ENCODE results near the gene IWS1. TPM values are rescaled to one million over a fixed set of nuclear protein-coding genes. Genes with fewer than 3 reads are reported as not detected.

The IWS1 gene
- total RNA-seq, 1 experiment from 2014 or later, result 46.6 TPM

DNA sequence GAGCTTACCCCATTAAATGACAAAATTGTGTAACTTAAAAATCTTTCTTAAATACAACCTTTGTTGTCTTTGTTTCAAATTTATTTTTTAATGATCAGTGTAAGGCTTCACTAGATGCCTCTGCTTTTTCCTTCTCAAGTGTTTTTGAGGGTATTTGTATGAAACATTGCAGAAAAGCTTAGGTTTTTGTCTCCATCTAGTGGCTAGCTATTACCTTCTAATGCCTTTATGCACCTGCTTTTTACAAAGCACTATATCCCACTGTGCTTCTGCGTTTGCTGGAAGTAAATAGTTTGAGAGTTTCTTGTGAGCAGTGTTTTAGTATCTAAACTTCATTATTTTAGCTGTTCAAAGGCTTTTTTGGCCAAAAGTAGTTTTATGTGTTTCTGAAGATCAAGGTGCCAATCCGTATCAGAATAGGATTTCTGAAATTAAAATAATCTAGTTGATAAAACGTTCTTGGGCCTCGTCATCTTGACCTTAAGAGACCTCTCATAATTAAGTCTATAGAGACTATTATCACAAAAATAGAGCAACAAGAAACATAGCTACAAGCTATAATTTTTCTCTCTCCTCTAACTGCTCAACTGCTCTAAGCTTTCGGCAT, 47.0 kb downstream of the IWS1 start (continued):
- TF ChIP-seq POLR2A (IDR thresholded peaks at IDR 0.05; ENCODE audit: borderline replicate concordance, extremely low read depth, insufficient read depth, insufficient read length) (no peak), EGR1 (IDR thresholded peaks at IDR 0.05; ENCODE audit: low read depth) (no peak), CEBPB (IDR thresholded peaks at IDR 0.05; ENCODE audit: low read depth) (no peak), YY1 (IDR thresholded peaks at IDR 0.05; ENCODE audit: extremely low read depth, insufficient replicate concordance, low read depth, low read length) (no peak), ZFX (IDR thresholded peaks at IDR 0.05) (no peak), RAD21 (IDR thresholded peaks at IDR 0.05; ENCODE audit: low read depth) (peak; percentile 81), SP1 (IDR thresholded peaks at IDR 0.05; ENCODE audit: low read depth) (no peak), JUND (IDR thresholded peaks at IDR 0.05) (no peak; the same call in 1 of the 2 replicates)
- TF ChIP-seq, protein P1, sequence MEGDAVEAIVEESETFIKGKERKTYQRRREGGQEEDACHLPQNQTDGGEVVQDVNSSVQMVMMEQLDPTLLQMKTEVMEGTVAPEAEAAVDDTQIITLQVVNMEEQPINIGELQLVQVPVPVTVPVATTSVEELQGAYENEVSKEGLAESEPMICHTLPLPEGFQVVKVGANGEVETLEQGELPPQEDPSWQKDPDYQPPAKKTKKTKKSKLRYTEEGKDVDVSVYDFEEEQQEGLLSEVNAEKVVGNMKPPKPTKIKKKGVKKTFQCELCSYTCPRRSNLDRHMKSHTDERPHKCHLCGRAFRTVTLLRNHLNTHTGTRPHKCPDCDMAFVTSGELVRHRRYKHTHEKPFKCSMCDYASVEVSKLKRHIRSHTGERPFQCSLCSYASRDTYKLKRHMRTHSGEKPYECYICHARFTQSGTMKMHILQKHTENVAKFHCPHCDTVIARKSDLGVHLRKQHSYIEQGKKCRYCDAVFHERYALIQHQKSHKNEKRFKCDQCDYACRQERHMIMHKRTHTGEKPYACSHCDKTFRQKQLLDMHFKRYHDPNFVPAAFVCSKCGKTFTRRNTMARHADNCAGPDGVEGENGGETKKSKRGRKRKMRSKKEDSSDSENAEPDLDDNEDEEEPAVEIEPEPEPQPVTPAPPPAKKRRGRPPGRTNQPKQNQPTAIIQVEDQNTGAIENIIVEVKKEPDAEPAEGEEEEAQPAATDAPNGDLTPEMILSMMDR (IDR thresholded peaks at IDR 0.05 in 2 of 3, conservative IDR thresholded peaks at IDR 0.05 in 1 of 3; ENCODE audit: borderline replicate concordance in 1 of 3, insufficient read depth in 1 of 3, low read depth in 2 of 3, low read length in 2 of 3), result peak; percentile 67 to 86 (median 72)
- TF ChIP-seq, protein P2, sequence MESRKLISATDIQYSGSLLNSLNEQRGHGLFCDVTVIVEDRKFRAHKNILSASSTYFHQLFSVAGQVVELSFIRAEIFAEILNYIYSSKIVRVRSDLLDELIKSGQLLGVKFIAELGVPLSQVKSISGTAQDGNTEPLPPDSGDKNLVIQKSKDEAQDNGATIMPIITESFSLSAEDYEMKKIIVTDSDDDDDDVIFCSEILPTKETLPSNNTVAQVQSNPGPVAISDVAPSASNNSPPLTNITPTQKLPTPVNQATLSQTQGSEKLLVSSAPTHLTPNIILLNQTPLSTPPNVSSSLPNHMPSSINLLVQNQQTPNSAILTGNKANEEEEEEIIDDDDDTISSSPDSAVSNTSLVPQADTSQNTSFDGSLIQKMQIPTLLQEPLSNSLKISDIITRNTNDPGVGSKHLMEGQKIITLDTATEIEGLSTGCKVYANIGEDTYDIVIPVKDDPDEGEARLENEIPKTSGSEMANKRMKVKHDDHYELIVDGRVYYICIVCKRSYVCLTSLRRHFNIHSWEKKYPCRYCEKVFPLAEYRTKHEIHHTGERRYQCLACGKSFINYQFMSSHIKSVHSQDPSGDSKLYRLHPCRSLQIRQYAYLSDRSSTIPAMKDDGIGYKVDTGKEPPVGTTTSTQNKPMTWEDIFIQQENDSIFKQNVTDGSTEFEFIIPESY (IDR thresholded peaks at IDR 0.05; ENCODE audit: extremely low read depth, insufficient replicate concordance, low read length), result no peak

DNA sequence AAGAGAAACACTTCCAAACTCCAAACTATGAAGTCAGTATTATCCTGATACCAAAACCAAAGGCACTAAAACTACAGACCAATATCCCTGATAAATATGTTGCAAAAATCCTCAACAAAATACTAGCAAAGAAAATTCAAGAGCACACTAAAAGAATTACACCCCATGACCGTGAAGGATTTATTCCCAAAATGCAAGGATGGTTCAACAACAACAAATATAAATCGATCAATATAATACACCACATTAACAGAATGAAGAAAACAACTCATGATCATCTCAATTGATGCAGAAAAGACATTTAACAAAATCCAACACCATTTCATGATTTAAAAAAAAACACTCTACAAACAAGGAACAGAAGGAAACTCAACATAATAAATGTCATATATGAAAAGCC, 50.5 kb downstream of the IWS1 start:
- no peak for TF ChIP-seq FOSL1 (IDR thresholded peaks at IDR 0.05; ENCODE audit: low read depth)
- TF ChIP-seq ZFX (IDR thresholded peaks at IDR 0.05), result no peak
- no peak for TF ChIP-seq SIN3A (IDR thresholded peaks at IDR 0.05; ENCODE audit: low read depth)
- no peak for TF ChIP-seq JUND (IDR thresholded peaks at IDR 0.05)
- TF ChIP-seq EGR1 (IDR thresholded peaks at IDR 0.05; ENCODE audit: low read depth), result no peak
- TF ChIP-seq CEBPB (IDR thresholded peaks at IDR 0.05; ENCODE audit: low read depth), result no peak
- no peak for TF ChIP-seq POLR2AphosphoS5 (IDR thresholded peaks at IDR 0.05; ENCODE audit: low read depth, low read length)
- TF ChIP-seq ELF1 (IDR thresholded peaks at IDR 0.05; ENCODE audit: borderline replicate concordance, low read depth), result no peak
- RAD21 ChIA-PET (ENCODE audit: low non-redundant PET in 1 of 2, low total read pairs in 2 of 2, uncharacterized antibody in 2 of 2, unreplicated experiment in 2 of 2), result no interaction called here
- DNase-seq (ENCODE audit: low read depth, low spot score), result no peak
- H4K20me1 ChIP-seq (ENCODE audit: insufficient read depth), result 0 out of 2 replicates have a peak, but pooled peaks cover 4% of the 10 kb centered on the region
- peaks cover under 1 to 3% of the 10 kb centered on the region in 2 experiments; a peak in 3 of 4 replicates for H3K36me3 ChIP-seq (ENCODE audit: control insufficient read depth in 1 of 2, insufficient read depth in 2 of 2, low read length in 2 of 2)
- H3K27ac ChIP-seq (ENCODE audit: low read depth, low read length), result no peak overlapping the region
- no peaks in the 10 kb centered on the region for H3K9me2 ChIP-seq (ENCODE audit: insufficient read depth)
- H3K9ac ChIP-seq (ENCODE audit: low read length), result no peak overlapping the region
- H3K27me3 ChIP-seq (ENCODE audit: insufficient read depth, low read length), result no peaks in the 10 kb centered on the region
- CTCF ChIA-PET, result interaction anchor here (1.6 kb wide), 1 partner anchor 279 kb away, joined by 5 read pairs; no protein-coding TSS in a partner anchor
- no peak overlapping the region for H3K4me2 ChIP-seq (ENCODE audit: low read length)
- no peaks in the 10 kb centered on the region for H3K9me3 ChIP-seq (ENCODE audit: control insufficient read depth in 1 of 2, insufficient read depth in 1 of 2, low read depth in 1 of 2, low read length in 2 of 2)
- H3K4me1 ChIP-seq (ENCODE audit: control insufficient read depth in 1 of 2, insufficient read depth in 2 of 2, low read length in 2 of 2), result no peaks in the 10 kb centered on the region
- no peak for ATAC-seq
- H2AFZ ChIP-seq (ENCODE audit: low read depth, low read length, poor library complexity, severe bottlenecking), result no peak overlapping the region
- intact Hi-C loops (cut with micrococcal nuclease), result loop anchor here (5.0 kb wide), 1 partner anchor 103 kb away; no protein-coding TSS in a partner anchor
- POLR2A ChIA-PET, result no interaction called here
- BruUV-seq (replicated peaks), result no TSS peak
- H3K4me3 ChIP-seq (replicated peaks in 1 of 2; ENCODE audit: low read depth in 1 of 2, low read length in 2 of 2), result no peak overlapping the region
- H3K79me2 ChIP-seq (ENCODE audit: insufficient read depth, low read length), result no peaks in the 10 kb centered on the region

Data from HCT116 (cell line).